H1 (cell line): ENCODE results near the gene NHP2. TPM values are rescaled to one million over a fixed set of nuclear protein-coding genes. Genes with fewer than 3 reads are reported as not detected.

Experiments
- ASH2L ChIP-seq: fragments of 200-600, 300-600 bp; sonication (generic); IDR thresholded peaks from one replicate; pipeline ENCODE4 v1.7.1; 2017; ENCODE audit warnings: low read length
- ATF2 ChIP-seq: IDR thresholded peaks from 2 replicates; pipeline ENCODE4 v1.6.1; 2012; ENCODE audit warnings: low read length, inconsistent platforms
- CBX8 ChIP-seq: fragments of 300-800, 300-1000 bp; sonication (generic); IDR thresholded peaks from 2 replicates; pipeline ENCODE4 v1.7.1; 2016; ENCODE audit warnings: low read depth, low read length, borderline replicate concordance
- CTBP2 ChIP-seq: IDR thresholded peaks from 2 replicates; pipeline ENCODE4 v1.7.0; 2011; ENCODE audit warnings: borderline replicate concordance, mild to moderate bottlenecking, moderate library complexity, mixed read lengths, low read length; ENCODE audit not compliant: insufficient read depth, insufficient read length
- E2F6 ChIP-seq: IDR thresholded peaks from 2 replicates; pipeline ENCODE4 v1.6.1; 2012; ENCODE audit warnings: inconsistent platforms
- EP300 ChIP-seq, 2 experiments: IDR thresholded peaks; 1 replicate in 1 of 2; 2 replicates in 1 of 2; pipeline ENCODE4 v1.6.1; 2011 to 2012; ENCODE audit warnings: low read depth in 2 of 2, low read length in 2 of 2, mild to moderate bottlenecking in 2 of 2, borderline replicate concordance in 1 of 2, inconsistent platforms in 1 of 2, moderate library complexity in 1 of 2
- GTF2F1 ChIP-seq: IDR thresholded peaks from 2 replicates; pipeline ENCODE4 v1.6.1; 2012; ENCODE audit warnings: low read depth, low read length, improper control_type of control experiment, borderline replicate concordance
- HDAC2 ChIP-seq, 2 experiments: fragments of 300-600 bp in 1 of 2; sonication (generic) in 1 of 2; IDR thresholded peaks; 2 replicates each; pipeline ENCODE4 v1.6.1; 2011 to 2012; ENCODE audit warnings: low read depth in 2 of 2, low read length in 2 of 2, mild to moderate bottlenecking in 2 of 2, moderate library complexity in 2 of 2, borderline replicate concordance in 1 of 2, inconsistent platforms in 1 of 2
- HDAC6 ChIP-seq: IDR thresholded peaks from one replicate; pipeline ENCODE4 v1.7.1; 2012; ENCODE audit warnings: low read depth, mild to moderate bottlenecking, inconsistent platforms, low read length, moderate library complexity
- JUND ChIP-seq: IDR thresholded peaks from 2 replicates; pipeline ENCODE4 v1.6.1; 2011; ENCODE audit warnings: mild to moderate bottlenecking, improper control_type of control experiment, low read length
- KDM1A ChIP-seq: fragments of 200-600, 300-600 bp; sonication (generic); IDR thresholded peaks from 2 replicates; pipeline ENCODE4 v1.7.1; 2016; ENCODE audit warnings: mild to moderate bottlenecking, low read length, borderline replicate concordance
- PHF8 ChIP-seq: fragments of 200-600 bp; sonication (generic); conservative IDR thresholded peaks from 2 replicates; pipeline ENCODE4 v1.7.1; 2012; ENCODE audit warnings: low read depth, mild to moderate bottlenecking, inconsistent platforms, low read length, moderate library complexity
- RNF2 ChIP-seq: fragments of 200-900, 300-1000 bp; sonication (generic); IDR thresholded peaks from 2 replicates; pipeline ENCODE4 v1.7.1; 2016; ENCODE audit warnings: borderline replicate concordance, low read depth, mild to moderate bottlenecking, antibody characterized with exemption, low read length; ENCODE audit not compliant: poor library complexity, severe bottlenecking; ENCODE audit errors: missing control alignments
- SP4 ChIP-seq: IDR thresholded peaks from 2 replicates; pipeline ENCODE4 v1.6.1; 2012; ENCODE audit warnings: low read length, inconsistent platforms
- TAF1 ChIP-seq: IDR thresholded peaks from 2 replicates; pipeline ENCODE4 v1.6.1; 2011; ENCODE audit warnings: mild to moderate bottlenecking, low read depth, low read length
- TAF7 ChIP-seq: optimal IDR thresholded peaks from 2 replicates; pipeline ENCODE3; 2011; ENCODE audit warnings: low read depth, mild to moderate bottlenecking, inconsistent platforms, low read length, moderate library complexity, borderline replicate concordance
- TBP ChIP-seq: IDR thresholded peaks from 2 replicates; pipeline ENCODE4 v1.6.1; 2011; ENCODE audit warnings: low read depth, low read length, improper control_type of control experiment
- polyA plus RNA-seq, 7 experiments: library from polyadenylated mRNA; depleted of rRNA in 3 of 7; stranded (reverse) in 5 of 7; unstranded in 2 of 7; fragments of >200 nt in 5 of 7; fragments of 200-250 nt in 2 of 7; gene quantifications; 1 replicate in 5 of 7; 2 replicates in 1 of 7; 4 replicates in 1 of 7; pipeline versions ENCODE4 v1.2.1 to v1.2.3, GENCODE V29; 2011 to 2013; ENCODE audit warnings: missing spikeins in 2 of 7, mixed read lengths in 2 of 7
- total RNA-seq: library from RNA; stranded (reverse); fragmentation: NEBNext Ultra II Directional; extraction: Animal tissue kit (Norgen Biotek cat#: 25700); gene quantifications from 2 replicates; pipeline ENCODE4 v1.2.1, GENCODE V29; 2021

The NHP2 gene
- total and polyA plus RNA-seq, 2 of the 8 experiments (the other 6 are each of a cell fraction or from before 2014, with no cell fraction given), result 241 to 263 TPM

- TF ChIP-seq EP300 (IDR thresholded peaks at IDR 0.05; ENCODE audit: borderline replicate concordance in 1 of 2, low read depth in 2 of 2, low read length in 2 of 2) (peak in 1 of 2 experiments; percentile 59; a peak in 1 of 3 replicates), KDM1A (no peak), CTBP2 (no peak), SP4 (no peak), PHF8 (no peak), E2F6 (no peak), TAF7 (no peak), JUND (no peak), ASH2L (peak; percentile 17), RNF2 (no peak), HDAC2 (IDR thresholded peaks at IDR 0.05; ENCODE audit: borderline replicate concordance in 1 of 2, low read depth in 2 of 2, low read length in 2 of 2) (no peak), TBP (peak; percentile 54; the same call in 1 of the 2 replicates), ATF2 (no peak), TAF1 (0 out of 2 replicates have a peak, but pooled peaks have one; percentile 34), HDAC6 (no peak), CBX8 (no peak), GTF2F1 (no peak)
- TF ChIP-seq, all 59 proteins: peak for 13
These were observed 38.4 kb downstream of the NHP2 start (continued) for GRCh38 chr5:178115136-178115813.
